Memory B cell (primary cell): ENCODE data around the gene SUSD3.

Source experiments
- ATAC-seq: fragments of 150-1000 bp; cut with Tn5 transposase; 2 replicates; pipeline ENCODE4 v1.10.0; 2021; ENCODE audit warnings: low read depth, mild to moderate bottlenecking, moderate library complexity
- DNase-seq, 2 donors: peaks; one replicate each; pipeline ENCODE4 v3.0.0; 2022; ENCODE audit warnings: low spot score in 2 of 2
- H3K27ac Mint-ChIP-seq: one replicate; pipeline ENCODE4 v1.8.0; 2022; ENCODE audit warnings: mild to moderate bottlenecking, moderate library complexity, mixed read lengths
- H3K27me3 Mint-ChIP-seq: one replicate; pipeline ENCODE4 v1.8.0; 2022; ENCODE audit warnings: mixed read lengths
- H3K36me3 Mint-ChIP-seq: one replicate; pipeline ENCODE4 v1.8.0; 2022; ENCODE audit warnings: mild to moderate bottlenecking, mixed read lengths
- H3K4me1 Mint-ChIP-seq: one replicate; pipeline ENCODE4 v1.8.0; 2022; ENCODE audit warnings: mixed read lengths
- H3K4me3 Mint-ChIP-seq: one replicate; pipeline ENCODE4 v1.8.0; 2022; ENCODE audit warnings: mild to moderate bottlenecking, moderate library complexity, mixed read lengths
- H3K9me3 Mint-ChIP-seq: one replicate; pipeline ENCODE4 v1.8.0; 2022; ENCODE audit warnings: mixed read lengths

The SUSD3 gene

DNA sequence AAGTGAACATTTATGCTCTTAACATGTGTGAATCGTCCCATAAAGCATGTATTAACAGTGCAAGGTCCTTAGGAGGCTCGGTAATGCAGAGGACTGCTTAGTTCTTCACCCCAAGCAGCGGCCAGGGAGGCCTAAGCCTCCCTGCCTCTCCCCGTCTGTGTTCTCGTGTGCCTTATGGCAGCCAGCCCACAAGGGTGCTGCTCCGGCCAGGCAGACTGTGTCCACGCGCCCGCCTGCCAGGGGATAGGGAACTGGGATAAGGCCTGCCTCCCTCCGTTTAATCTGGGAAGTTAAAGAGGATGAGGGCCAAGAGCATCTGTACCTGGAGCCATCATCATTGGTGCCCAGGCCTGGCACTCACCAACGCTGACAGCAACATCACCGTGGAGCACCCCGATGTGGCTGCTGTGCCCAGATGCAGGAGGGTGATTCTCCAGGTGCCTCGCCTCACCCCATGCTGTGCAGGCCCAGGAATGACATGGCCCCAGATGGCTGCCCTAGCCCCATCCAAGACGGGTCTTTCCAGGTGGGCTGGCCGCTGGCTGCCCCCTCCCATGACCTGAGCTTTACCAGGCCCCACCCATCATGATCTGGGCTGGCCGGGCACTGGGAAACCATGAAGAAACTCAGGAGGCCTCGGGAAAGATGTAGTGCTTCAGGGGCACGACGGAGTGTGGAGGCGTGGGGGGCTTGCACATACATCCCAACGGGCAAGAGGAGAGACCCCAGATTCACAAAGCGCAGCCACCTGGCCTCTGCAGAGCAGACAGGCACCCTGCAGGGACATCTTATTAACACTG lies 35.6 kb upstream of the SUSD3 start:
- Mint-ChIP-seq H3K27me3 (no peaks in the 10 kb centered on the region), H3K27ac (no peak overlapping the region), H3K4me1 (peaks cover 26% of the 10 kb centered on the region), H3K36me3 (peaks cover 24% of the 10 kb centered on the region), H3K9me3 (no peaks in the 10 kb centered on the region), H3K4me3 (no peak overlapping the region)
- ATAC-seq (no peak), DNase-seq (no peak)

DNA sequence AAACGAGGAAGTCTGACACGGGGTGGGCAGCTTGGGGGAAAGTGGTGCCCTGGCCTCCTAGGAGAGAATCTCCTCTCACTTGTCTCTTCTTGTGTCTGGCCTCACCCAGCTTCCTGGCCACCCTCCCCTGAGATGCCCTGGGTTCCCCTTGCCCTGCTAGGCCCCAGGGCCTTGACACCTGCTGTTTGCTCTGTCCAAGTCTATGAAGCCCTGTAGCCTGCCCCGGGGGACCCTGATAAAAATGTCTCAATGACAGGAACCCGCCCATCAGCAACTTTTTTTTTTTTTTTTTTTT lies 35.0 kb upstream of the SUSD3 start:
- Mint-ChIP-seq H3K9me3 (no peaks in the 10 kb centered on the region), H3K27me3 (no peaks in the 10 kb centered on the region), H3K36me3 (peaks cover 22% of the 10 kb centered on the region), H3K4me3 (no peak overlapping the region), H3K27ac (no peak overlapping the region), H3K4me1 (peaks cover 31% of the 10 kb centered on the region)
- DNase-seq (no peak), ATAC-seq (no peak)

DNA sequence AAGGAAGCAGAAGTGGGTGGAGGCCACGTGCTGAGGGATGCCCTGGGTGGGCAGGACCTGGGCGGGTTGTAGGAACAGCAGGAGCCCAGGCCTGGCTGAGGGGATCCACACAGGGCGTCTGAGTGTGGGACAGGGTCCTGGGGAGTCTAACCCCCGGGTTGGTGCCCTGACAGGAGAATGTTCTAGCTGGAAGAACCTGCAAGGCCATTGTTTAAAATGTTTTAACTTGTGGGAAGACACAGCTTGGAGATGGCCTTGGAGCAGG lies 33.9 kb upstream of the SUSD3 start:
- H3K9me3 Mint-ChIP-seq, result no peaks in the 10 kb centered on the region
- no peaks in the 10 kb centered on the region for H3K27me3 Mint-ChIP-seq
- H3K4me1 Mint-ChIP-seq, result peaks cover 37% of the 10 kb centered on the region
- peak overlapping the region; percentile 73 for H3K27ac Mint-ChIP-seq
- no peak for DNase-seq
- peaks cover 15% of the 10 kb centered on the region for H3K36me3 Mint-ChIP-seq
- ATAC-seq, result no peak
- no peak overlapping the region for H3K4me3 Mint-ChIP-seq

DNA sequence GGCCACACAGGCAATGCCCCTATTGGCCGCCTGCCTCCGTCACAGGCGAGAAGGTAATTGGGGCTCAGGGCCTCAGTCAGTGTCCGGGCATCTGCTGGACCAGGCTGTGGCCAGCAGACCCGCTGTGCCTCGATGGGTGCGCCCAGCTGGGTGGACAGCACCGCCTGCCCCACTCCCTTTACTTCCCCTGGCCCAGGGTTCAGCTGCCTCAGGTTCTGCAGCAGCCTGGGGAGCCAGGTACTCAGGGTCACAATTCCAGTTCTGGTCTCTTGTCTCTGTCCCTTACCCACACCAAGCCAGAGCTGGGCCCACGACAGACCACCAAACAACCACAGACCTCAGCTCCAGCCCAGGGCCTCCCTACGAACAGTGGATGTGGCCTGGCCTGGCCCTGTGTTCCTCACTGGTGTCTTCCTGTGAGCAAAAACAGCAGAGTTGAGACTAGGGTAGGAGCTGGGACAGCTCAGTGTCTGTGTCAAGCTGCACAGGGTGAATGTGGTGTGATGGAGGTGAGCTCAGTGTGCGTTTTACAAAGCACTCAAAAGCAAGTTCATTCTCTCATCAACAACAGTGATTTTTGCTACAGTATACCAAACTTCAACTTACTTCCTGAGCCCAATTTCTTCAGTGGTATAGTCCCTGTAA lies 33.4 kb upstream of the SUSD3 start:
- no peak overlapping the region for H3K4me3 Mint-ChIP-seq
- peaks cover 37% of the 10 kb centered on the region for H3K4me1 Mint-ChIP-seq
- DNase-seq (no peak), ATAC-seq (no peak)
- no peaks in the 10 kb centered on the region for H3K9me3 Mint-ChIP-seq
- H3K36me3 Mint-ChIP-seq, result peaks cover 14% of the 10 kb centered on the region
- H3K27ac Mint-ChIP-seq, result peak overlapping the region; percentile 58
- no peaks in the 10 kb centered on the region for H3K27me3 Mint-ChIP-seq

DNA sequence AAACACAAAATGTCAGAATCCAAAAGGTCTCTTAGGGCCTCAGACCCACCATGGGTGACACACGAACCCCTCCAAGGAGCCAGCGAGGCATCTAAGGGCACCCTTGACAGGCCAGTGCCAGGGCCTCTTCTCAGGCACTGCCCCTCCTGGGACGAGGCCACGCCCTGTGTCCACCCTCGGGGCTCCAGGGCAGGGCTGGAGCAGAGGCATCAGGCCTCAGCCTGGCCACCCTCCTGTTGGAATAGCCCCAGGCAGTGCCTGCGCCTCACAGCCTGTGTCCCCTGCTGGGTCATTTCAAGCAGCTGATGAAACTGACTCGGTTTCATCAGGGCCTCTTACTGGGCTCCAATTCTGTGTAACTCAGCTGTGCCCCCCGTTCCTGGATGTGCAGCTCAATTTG lies 32.8 kb upstream of the SUSD3 start:
- no peak for ATAC-seq

DNA sequence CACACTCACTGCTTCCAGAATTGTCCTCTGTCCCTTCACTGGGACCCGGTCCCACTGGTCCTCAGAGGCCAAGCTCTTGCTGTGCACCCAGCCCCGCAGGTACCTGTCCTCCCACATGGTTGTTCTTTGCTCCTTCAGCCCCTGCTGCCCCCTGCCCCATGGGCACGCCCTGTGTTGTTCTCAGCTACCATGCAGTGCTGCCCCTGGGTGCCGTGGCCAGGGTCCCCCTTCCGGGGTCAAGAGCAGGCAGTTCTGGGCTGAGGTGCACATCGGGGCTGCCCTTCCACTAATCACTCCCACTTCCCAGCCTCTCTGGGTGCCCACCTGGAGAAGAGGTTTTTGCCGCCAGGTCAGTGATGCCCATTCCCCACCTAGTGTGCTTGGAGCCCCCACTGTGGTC lies 31.9 kb upstream of the SUSD3 start:
- H3K4me3 Mint-ChIP-seq, result no peak overlapping the region
- DNase-seq, result no peak
- no peak for ATAC-seq
- H3K27me3 Mint-ChIP-seq, result no peaks in the 10 kb centered on the region
- H3K36me3 Mint-ChIP-seq, result peaks cover 18% of the 10 kb centered on the region
- peaks cover 44% of the 10 kb centered on the region for H3K4me1 Mint-ChIP-seq
- H3K9me3 Mint-ChIP-seq, result no peaks in the 10 kb centered on the region
- H3K27ac Mint-ChIP-seq, result peak overlapping the region; percentile 73

More for the DNA sequence above, 32.8 kb upstream of the SUSD3 start:
- H3K9me3 Mint-ChIP-seq, result no peaks in the 10 kb centered on the region
- H3K27me3 Mint-ChIP-seq, result no peaks in the 10 kb centered on the region
- H3K4me3 Mint-ChIP-seq, result no peak overlapping the region
- H3K4me1 Mint-ChIP-seq, result peaks cover 39% of the 10 kb centered on the region
- DNase-seq, result no peak
- peaks cover 15% of the 10 kb centered on the region for H3K36me3 Mint-ChIP-seq
- H3K27ac Mint-ChIP-seq, result no peak overlapping the region

DNA sequence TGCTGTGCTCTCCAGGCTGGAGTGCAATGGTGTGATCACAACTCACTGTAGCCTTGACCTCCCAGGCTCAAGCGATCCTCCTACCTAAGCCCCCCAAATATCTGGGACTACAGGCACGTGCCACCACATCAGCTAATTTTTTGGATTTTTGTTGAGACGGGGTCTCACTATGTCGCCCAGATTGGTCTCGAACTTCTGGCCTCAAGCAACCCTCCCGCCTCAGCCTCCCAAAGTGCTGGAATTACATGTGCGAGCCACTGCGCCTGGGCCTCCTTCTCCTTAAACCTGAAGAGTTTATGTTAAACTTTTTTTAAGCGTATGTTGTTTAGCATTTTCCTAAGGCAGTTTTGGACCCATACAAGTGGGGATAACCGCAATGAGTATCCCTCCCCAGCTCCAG lies 30.8 kb upstream of the SUSD3 start:
- Mint-ChIP-seq H3K36me3 (peaks cover 18% of the 10 kb centered on the region), H3K27me3 (no peaks in the 10 kb centered on the region), H3K4me3 (peak overlapping the region; percentile 64), H3K27ac (peak overlapping the region; percentile 83), H3K9me3 (no peaks in the 10 kb centered on the region), H3K4me1 (peaks cover 47% of the 10 kb centered on the region)
- ATAC-seq (no peak), DNase-seq (no peak)

DNA sequence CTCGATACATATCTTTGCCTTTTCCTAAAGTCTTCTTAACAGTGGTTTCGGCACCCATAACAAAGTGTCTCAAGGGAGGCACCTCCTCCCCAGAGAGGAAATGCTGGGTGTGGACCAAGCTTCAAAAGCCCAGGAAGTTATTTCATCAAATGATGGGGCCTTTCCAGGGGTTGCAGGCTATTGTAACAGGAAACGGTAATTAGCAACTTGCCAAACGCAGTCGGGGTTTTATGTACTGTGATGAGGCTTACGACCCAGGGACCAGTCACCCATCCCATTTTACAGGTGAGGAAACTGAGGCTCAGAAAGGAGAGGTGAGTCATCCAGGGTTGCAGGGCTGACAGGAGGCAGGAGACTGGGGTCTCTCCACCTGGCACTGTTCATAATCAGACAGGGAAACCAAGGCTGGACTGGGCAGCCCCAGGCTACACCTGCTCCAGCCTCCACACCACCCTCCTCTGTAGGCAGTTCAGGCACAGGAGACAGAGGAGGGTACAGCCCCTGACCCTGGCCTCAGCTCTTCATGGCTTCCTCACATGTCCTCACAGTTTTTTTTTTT lies 30.0 kb upstream of the SUSD3 start:
- peak; percentile 55 to 73 for DNase-seq
- peak; percentile 94 for ATAC-seq
- H3K9me3 Mint-ChIP-seq, result no peaks in the 10 kb centered on the region
- no peaks in the 10 kb centered on the region for H3K27me3 Mint-ChIP-seq
- peak overlapping the region; percentile 83 for H3K27ac Mint-ChIP-seq
- peaks cover 17% of the 10 kb centered on the region for H3K36me3 Mint-ChIP-seq
- H3K4me1 Mint-ChIP-seq, result peaks cover 48% of the 10 kb centered on the region
- H3K4me3 Mint-ChIP-seq, result peak overlapping the region; percentile 64

DNA sequence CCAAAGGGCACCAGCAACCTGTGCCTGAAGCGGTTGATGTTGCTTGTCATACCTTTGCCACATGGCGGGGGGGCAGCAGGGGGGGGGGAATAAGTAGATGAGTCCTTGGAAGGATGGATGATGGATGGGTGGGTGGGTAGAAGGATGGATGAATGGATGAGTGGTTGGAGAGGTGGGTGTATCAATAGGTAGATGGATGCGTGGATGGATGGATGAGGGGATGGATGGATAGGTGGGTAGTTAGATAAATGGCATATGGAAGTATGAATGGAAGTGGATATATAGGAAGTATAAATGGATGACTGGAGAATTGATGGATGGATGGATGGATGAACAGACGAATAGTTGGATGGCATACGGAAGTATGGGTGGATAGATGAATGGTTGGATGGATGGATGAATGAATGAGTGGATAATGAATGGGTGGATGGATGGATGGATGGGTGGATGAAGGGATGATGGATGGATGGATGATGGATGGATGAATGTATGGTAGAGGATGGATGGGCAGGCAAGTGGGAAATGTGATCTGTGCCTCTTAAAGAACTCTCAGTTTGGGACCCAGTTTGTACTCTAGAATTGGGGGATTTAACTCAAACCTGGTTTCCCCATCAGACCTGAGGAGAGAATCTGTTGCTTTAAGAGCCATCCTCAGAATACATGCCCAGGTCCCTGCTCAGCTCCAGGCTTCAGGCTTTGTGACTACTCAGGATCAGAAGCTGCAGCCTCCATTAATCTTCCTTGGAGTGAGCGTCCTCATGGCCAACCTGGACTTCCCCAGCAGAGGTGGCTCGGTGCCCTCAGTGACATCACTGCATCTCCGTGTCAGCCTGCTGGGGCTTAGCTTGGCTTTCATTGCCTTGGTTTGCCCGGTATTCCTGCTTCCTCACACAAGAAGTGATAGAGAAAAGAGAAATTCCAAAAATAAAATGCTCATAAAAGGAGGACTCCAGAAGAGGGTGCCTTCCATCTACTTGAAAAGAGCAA lies 27.6 kb upstream of the SUSD3 start:
- Mint-ChIP-seq H3K4me1 (peaks cover 48% of the 10 kb centered on the region), H3K27me3 (no peaks in the 10 kb centered on the region), H3K9me3 (no peaks in the 10 kb centered on the region), H3K4me3 (no peak overlapping the region), H3K27ac (peak overlapping the region; percentile 41), H3K36me3 (peaks cover 16% of the 10 kb centered on the region)
- ATAC-seq (no peak), DNase-seq (no peak)

DNA sequence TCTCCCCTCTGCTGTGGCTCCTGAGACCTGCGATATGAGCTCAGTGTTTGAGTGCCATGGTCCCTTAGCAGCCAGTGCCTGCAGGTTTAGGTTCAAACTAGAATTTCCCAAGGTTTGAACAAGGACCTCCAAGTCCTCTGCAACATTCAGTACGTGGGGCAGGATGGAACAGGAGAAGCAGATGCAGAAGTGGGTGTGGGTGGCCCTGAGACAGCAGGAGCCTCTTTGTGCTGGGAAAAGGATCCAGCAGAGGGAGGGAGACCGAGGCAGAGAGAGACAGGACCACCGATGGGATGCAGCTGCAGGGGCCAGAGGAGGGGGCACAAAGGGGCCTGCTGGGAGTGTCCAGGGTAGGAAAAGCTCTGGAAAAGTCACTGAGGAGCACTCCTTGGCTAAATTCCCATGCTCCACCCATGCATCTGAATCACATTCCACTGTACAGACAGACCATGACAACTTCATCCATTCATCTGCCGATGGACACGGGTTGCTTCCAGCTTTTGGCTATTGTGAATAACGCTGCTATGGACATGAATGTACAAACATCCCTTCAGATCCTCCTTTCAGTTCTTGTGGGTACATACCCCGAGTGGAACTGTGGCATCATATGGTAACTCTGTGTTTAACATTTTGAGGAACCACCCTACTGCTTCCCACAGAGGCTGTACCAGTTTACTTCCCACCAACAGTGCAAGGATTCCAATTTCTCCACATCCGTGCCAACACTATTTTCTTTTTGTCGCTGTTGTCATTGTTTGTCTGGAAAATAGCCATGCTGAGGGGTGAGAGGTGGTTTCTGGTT lies 26.7 kb upstream of the SUSD3 start:
- DNase-seq (no peak), ATAC-seq (no peak)
- Mint-ChIP-seq H3K9me3 (no peaks in the 10 kb centered on the region), H3K27me3 (no peaks in the 10 kb centered on the region), H3K36me3 (peaks cover 19% of the 10 kb centered on the region), H3K4me3 (no peak overlapping the region), H3K27ac (peak overlapping the region; percentile 33), H3K4me1 (peaks cover 48% of the 10 kb centered on the region)

DNA sequence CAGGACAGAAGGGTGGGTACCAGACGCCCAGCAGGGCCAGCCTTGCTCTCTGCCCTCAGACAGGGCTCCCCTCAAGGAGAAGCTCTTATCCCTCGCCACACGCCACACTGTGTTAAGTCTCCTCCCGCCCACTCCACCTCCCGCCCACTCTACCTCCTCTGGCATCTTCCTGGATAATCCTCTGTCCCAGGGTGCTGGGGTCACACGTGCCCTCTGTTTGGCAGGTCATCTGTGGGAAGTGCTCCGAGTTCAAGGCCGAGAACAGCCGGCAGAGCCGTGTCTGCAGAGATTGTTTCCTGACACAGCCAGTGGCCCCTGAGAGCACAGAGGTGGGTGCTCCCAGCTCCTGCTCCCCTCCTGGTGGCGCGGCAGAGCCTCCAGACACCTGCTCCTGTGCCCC lies 26.0 kb upstream of the SUSD3 start:
- Mint-ChIP-seq H3K27ac (peak overlapping the region; percentile 33), H3K4me1 (peaks cover 43% of the 10 kb centered on the region), H3K4me3 (no peak overlapping the region), H3K27me3 (no peaks in the 10 kb centered on the region), H3K9me3 (no peaks in the 10 kb centered on the region), H3K36me3 (peaks cover 19% of the 10 kb centered on the region)
- no peak for DNase-seq
- ATAC-seq, result no peak

DNA sequence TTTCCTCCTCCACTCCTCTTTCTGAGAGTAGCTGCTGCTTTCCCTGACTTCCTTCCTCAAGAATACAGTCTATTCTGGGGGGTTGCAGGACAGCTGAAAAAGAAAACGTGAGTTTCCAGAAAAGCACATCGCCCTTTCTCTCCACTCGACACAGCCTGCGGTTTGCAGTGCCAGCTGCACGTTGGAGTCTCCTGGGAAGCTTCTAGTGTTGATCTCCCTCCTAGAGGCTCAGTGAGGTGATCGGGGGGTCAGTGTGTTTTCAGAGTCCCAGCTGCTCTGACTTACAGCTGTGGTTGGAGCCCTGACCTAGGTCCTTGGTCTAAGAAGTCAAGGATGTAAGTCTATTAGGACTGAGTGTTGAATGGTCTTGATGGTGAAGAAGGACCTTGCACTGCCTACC lies 25.0 kb upstream of the SUSD3 start:
- H3K4me1 Mint-ChIP-seq, result peaks cover 39% of the 10 kb centered on the region

DNA sequence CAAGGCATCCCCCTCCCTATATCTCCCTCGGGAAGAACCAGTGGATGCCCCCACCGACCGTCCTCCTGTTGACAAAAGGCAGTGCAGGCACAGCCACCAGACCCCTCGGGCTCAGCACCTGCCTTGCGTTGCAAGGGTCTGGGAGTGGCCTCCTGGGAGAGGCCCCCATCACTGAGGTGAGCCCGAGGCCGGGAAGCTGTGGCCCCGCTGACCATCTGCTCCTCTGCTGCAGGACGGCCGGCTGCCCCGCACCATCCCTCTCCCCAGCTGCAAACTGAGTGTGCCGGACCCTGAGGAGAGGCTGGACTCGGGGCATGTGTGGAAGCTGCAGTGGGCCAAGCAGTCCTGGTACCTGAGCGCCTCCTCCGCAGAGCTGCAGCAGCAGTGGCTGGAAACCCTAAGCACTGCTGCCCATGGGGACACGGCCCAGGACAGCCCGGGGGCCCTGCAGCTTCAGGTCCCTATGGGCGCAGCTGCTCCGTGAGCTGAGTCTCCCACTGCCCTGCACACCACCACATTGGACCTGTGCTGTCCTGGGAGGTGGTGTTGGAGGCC lies 23.3 kb upstream of the SUSD3 start:
- ATAC-seq (no peak), DNase-seq (no peak)
- H3K27ac Mint-ChIP-seq, result no peak overlapping the region
- H3K27me3 Mint-ChIP-seq, result no peaks in the 10 kb centered on the region
- no peaks in the 10 kb centered on the region for H3K9me3 Mint-ChIP-seq
- H3K4me3 Mint-ChIP-seq, result no peak overlapping the region
- H3K4me1 Mint-ChIP-seq, result peaks cover 40% of the 10 kb centered on the region
- peaks cover 19% of the 10 kb centered on the region for H3K36me3 Mint-ChIP-seq

More for the DNA sequence above, 25.0 kb upstream of the SUSD3 start:
- H3K27ac Mint-ChIP-seq, result peak overlapping the region; percentile 76
- no peaks in the 10 kb centered on the region for H3K27me3 Mint-ChIP-seq
- DNase-seq (no peak), ATAC-seq (no peak)
- no peaks in the 10 kb centered on the region for H3K9me3 Mint-ChIP-seq
- peaks cover 19% of the 10 kb centered on the region for H3K36me3 Mint-ChIP-seq
- H3K4me3 Mint-ChIP-seq, result no peak overlapping the region
